ENCODE data around the gene SLC22A4.

Gene SLC22A4

DNA sequence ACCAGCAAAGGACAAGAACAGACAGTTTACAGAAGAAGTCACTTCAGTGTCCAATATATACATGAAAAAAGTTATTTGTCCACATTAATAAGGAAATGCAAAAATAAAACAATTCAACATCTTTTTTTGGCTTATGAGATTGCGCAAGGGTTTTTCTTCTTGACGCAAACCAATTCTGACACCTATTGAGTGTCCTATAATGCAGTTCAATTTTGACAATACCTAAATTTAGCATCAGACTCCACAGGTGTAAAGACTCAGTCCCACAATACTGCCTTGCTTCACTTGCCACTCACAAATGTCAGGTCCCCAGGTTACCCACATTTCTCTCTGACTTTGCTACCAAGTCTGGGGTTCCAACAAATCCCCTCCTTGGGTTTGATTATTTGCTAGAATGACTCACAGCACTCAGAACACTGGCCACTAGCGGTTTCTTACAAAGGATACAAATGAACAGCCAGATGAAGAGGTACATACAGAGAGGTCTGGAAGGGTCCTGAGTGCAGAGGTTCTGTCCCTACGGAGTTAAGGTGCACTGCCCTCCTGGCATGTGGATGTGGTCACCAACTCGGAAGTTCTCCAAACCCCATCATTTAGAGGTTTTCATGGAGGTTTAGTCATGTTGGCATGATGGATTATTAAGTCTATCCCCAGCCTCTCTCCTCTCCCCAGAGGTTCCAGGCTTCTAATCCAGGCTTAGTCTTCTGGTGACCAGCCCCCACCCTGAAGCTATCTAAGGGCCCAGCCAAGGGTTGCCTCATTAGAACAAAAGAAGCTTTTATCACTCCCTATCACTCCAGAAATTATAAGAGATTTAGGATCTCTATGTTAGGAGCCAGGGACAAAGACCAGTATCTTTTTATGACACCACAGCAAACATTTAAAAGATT is 48.3 kb downstream of the SLC22A4 start:
- DNase-seq (ENCODE audit: low read depth, low spot score): no peak

DNA sequence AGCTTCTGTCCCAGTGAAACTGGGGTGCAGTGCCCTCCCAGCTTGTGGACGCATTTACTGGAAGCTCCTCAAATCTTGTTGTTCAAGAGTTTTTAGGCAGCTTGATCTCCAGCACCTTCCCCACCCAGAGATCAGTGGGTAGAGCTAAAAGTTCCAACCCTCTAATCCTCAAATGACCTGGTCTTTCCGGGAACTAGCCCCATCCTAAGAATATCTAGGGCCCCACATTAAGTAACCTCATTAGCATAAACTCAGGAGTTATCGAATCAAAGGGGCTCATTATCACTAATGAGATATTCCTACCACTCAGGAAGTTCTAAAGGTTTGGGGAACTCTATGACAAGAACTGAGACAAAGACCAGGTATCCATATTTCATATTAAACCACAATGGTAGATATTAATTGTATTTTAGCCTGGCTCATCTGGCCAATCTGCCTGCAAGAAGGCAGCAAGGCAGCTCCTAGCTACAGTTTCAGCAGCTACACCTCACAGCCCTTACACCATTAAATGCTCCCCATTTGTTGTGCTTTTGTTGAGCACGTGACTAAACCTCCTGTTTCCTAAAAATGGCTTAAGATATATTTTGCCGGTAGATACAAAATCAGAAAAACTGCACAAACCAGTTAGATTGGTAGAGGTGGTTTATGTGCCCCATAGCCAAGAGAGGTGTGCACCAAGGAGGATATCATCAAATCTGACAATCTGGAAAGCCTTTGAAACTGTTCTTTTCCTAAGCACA is 50.8 kb downstream of the SLC22A4 start:
- no peak for DNase-seq (ENCODE audit: low read depth, low spot score)

DNA sequence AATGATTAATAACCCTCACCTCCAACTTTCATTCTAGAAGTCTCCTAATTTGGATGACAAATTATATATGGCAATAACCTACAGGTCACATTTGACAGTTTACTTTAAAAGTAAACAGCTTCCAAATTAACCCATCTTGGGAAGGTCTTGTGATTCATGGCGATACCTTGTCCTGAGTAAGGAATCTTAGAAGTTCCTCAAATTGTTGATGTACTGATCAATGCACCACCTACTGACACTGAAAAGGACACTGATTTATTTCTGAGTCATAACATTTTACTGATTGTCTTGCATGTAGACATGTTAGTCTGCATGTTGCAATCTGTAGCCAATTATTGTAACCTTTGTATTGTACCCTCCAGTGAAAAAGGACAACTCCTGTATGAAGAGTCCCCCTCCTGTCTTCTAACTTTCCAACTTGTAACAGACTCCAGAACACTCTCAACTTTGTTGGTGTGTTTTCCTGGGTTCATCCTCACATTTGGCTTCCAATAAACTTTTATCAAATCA is 59.3 kb downstream of the SLC22A4 start:
- DNase-seq (ENCODE audit: low read depth, low spot score): no peak

DNA sequence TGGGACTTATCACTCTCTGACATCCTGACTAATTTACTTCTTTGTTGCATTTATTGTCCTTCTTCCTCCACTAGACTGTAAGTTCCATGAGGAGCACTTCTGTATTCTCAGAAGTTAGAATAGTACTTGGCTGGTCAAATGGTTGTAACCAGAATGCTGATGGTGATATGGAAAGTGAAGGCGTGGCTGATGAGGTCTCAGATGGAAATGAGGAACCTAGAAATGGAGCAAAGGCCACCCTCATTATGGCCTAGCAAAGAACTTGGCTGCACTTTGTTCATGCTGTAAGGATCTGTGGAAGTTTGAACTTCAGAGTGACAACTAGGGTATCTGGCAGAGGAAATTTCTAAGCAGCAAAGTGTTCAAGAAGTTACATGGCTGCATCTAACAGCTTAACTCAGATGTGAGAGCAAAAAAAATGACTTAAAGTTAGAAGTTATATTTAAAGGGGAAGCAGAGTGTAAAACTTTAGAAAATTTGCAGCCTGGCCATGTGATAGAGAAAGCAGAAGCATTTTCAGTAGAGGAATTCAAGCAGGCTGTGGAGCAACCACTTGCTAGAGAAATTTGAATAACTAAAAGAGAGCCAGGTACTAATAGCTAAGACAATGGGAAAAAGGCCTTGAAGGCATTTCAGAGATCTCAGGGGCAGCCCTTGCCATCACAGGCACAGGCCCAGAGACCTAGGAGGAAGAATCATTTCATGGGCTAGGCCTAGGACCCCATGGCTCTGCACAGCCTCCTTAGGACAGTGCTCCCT is 60.4 kb downstream of the SLC22A4 start:
- no peak for DNase-seq (ENCODE audit: low read depth, low spot score)

DNA sequence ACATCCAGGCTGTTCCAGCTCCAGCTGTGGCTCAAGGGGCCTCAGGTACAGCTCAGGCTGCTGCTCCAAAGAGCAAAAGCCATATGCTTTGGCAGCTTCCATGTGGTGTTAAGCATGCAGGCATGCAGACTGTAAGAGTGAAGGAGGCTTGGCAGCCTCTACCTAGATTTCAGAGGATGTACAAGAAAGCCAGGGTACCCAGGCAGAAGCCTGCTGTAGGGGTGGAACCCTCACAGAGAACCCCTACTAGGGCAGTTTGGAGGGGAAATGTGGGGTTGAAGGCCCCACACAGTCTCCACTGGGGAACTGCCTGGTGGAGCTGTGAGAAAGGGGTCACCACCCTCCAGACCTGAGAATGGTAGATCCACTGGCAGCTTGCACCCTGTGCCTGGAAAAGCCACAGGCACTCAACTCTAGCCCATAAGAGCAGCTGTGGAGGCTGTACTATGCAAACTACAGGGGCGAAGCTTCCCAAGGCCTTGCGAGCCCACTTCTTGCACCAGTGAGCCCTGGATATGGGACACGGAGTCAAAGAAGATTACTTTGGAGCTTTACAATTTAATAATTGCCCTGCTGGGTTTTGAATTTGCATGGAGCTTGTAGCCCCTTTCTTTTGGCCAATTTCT is 61.1 kb downstream of the SLC22A4 start:
- DNase-seq (ENCODE audit: low read depth, low spot score): no peak

DNA sequence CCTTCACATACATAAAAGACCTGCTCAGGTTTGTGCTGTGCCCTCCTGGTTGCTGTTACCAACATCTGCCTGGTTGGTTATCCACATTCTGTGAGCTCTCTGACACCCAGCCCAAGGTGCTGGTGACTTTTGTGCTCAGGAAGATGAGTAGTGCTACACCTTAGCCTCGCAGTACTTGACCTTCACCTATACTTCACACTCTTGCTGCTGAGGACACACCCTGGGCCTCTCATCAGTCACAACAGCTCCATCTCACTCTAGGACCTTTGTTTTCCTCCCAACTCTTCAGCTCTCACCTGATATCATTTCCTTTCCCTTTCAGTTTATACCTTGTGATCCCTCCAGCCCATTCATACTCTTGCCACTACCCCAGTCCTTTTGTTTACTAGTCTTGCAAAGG is 64.6 kb downstream of the SLC22A4 start:
- DNase-seq (ENCODE audit: low read depth, low spot score): no peak

DNA sequence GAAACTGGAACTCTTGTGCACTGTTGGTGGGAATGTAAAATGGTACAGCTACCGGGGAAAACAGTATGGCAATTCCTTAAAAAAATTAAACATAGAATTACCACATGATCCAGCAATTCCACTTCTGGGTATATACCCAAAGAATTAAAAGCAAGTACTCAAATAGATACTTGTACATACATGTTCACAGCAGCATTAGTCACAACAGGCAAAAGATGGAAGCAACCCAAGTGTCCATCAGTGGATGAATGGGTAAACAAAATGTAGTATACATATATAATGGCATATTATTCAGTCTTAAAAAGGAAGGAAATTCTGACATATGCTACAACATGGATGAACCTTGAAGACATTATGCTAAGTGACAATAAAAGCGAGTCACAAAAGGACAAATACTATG is 67.9 kb downstream of the SLC22A4 start:
- no peak for DNase-seq (ENCODE audit: low read depth, low spot score)

DNA sequence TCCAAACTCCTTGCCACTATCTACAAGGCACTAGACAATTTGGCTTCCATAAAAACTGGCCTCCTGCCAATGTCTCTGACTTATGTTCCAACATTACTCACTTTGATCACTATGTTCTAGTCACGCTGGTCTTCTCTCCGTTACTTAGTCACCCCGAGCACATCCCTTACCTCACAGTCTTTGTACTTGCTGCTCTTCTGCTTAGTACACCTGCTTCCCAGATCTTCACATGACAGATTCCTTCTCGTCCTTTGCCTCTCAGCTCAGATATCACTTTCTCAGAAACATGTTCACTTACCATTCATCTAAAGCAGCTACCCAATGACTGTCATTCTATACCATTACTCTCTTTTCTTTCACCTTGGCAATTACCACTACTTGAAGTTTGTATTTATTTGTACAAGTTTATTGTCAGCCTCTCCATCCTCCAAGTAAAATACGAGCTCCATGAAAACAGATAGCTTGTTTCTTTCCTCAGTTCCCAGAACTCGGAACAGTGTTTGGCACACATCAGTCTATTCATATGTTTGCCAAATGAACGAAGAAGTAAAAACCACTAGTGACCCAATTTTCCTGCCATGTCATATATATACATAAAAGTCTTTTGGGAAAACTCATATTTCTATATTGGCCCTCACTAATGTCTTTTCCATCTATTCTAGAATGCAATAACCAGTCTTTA is 69.4 kb downstream of the SLC22A4 start:
- no peak for DNase-seq (ENCODE audit: low read depth, low spot score)

DNA sequence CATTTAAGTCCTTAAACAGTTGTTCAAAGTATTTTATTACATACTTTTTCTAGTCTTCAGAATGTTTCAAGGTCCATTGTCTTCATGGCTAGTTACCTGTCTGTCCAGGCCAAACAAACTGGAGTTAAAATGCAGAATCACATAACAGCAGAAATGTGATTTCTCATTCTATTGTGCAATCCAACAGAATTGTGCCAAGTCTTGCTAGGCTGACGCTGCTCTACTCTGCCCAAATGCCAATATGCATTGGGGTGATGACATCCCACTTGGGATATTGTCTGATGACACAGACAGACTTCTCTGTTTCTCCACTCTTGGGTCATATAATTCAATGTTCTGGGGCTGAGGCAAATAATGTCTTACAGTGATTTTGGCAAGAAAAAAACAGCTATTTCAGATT is 70.1 kb downstream of the SLC22A4 start:
- no peak for DNase-seq (ENCODE audit: low read depth, low spot score)

DNA sequence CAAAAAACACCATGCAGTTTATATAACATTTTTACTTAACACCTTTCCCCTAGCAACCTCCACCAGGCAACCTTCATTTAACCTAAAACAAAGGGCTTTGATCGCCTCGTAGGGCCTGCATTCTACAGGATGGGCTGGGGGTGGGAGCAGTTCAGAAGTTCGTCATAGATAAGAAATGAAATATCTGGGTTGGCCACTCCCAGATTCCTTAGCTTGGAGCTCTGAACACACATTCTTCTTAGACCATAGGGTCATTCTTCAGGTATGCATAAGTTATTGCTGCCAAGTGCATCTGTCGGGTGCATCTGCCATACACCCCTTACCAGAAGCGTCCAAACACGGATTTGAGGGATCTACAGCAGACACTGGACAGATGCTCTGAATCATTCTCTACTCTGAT is 71.0 kb downstream of the SLC22A4 start:
- no peak for DNase-seq (ENCODE audit: low read depth, low spot score)

DNA sequence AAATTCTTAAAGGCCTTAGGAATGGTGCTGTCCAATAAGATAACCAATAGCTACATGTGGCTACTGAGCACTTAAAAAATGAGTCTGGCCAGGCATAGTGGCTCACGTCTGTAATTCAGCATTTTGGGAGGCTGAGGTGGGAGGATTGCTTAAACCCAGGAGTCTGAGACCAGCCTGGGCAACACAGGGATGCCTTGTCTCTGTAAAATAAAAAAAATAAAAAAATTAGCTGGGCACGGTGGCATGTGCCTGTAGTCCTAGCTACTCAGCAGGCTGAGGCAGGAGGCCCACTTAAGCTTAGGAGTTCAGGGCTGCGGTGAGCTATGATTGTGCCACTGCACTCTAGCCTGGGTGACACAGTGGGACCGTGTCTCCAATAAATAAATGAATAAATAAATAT is 74.0 kb downstream of the SLC22A4 start:
- no peak for DNase-seq (ENCODE audit: low read depth, low spot score)

DNA sequence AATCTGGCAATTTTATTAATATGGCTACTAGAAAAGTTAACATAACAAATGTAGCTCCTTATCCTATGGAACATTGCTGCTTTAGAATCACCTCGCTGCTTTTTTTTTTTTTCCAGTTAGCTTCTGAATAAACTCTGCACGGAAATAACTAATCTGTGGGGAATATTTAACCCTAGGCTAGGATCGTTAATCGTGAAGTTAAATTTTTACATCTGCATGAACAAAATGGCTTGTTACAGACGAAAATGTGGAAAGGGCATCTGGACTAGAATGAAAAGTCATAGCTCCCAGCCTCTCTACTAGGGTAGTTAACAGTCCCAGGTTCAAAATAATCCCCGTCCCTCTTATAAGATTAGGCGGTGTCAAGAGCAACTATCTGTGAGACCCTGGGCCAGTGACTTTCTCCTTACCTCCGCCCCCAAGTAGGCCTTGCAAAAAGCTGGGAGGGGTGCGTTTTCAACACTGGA is 74.8 kb downstream of the SLC22A4 start:
- no peak for DNase-seq (ENCODE audit: low read depth, low spot score)

DNA sequence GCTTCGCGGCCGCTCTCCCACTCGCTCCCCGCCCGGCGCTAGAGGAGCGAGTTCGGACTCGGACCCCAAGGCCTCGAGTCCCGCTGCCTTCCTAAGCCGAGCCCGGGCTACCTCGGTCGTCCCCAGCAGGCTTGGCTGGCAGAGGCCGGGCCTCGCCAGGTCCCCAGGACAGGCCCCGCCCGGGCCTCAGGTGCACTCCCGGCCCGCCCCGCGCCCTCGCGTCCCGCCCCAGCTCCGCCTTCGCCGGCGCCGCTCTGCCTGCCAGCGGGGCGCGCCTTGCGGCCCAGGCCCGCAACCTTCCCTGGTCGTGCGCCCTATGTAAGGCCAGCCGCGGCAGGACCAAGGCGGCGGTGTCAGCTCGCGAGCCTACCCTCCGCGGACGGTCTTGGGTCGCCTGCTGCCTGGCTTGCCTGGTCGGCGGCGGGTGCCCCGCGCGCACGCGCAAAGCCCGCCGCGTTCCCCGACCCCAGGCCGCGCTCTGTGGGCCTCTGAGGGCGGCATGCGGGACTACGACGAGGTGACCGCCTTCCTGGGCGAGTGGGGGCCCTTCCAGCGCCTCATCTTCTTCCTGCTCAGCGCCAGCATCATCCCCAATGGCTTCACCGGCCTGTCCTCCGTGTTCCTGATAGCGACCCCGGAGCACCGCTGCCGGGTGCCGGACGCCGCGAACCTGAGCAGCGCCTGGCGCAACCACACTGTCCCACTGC is 75.4 kb downstream of the SLC22A4 start, which contains the start of gene SLC22A5:
Gene SLC22A5 (plus strand): TSS at position 237 of the 707 bp plus-strand sequence. CDS start 263 bp downstream, at position 500.
- DNase-seq (ENCODE audit: low read depth, low spot score): no peak

DNA sequence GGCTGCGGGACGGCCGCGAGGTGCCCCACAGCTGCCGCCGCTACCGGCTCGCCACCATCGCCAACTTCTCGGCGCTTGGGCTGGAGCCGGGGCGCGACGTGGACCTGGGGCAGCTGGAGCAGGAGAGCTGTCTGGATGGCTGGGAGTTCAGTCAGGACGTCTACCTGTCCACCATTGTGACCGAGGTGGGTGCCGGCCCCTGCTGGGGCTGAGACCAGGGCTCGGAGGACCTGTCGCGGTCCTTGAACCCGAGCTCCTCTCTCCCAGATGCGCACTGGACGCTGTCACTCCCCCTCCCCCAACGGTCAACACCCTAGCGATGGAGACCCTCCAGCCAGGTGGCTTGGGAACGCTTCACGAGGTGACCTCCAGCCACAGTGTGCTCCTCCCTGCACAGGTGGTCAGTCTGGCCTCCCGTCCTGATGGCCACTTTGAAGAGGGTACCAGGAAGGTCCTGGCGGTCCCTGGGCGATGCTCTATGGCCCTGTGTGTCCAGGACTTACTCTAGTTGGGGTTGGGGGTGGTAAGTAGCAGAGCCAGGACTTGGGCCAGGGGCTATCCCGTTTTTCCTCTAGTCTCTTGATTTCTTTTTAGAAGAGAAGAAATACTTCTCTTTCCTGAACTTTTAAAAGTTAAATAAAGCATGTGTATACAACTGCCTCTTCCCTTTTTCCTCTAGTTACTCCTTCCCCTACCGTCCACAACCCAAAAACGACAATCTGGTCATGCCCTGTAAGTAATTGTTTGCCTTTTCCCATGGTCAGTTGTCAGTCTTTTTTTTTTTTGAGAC is 76.2 kb downstream of the SLC22A4 start:
- no peak for DNase-seq (ENCODE audit: low read depth, low spot score)

DNA sequence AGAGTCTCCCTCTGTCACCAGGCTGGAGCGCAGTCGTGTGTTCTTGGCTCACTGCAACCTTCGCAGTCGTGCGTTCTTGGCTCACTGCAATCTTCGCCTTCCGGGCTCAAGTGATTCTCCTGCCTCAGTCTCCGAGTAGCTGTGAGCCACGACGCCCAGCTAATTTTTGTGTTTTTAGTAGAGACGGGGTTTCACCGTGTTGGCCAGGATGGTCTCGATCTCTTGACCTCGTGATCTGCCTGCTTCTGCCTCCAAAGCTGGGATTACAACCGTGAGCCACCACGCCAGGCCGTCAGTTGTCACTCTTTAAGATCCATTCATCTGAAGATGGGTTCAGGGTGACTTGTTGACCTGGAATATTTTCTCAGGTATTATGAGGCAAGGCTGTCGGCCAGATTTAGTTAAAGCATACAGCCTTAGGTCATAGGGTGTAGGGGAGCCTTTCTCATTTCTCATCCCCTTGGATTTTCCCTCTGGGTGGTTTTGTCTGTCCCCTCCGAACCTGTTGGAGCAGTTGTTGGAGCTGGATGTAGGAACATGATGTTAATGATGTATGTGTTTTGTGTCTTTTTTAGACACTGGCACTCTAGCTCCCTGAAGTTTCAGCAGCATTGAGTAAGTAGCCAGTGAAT is 76.9 kb downstream of the SLC22A4 start:
- no peak for DNase-seq (ENCODE audit: low read depth, low spot score)

DNA sequence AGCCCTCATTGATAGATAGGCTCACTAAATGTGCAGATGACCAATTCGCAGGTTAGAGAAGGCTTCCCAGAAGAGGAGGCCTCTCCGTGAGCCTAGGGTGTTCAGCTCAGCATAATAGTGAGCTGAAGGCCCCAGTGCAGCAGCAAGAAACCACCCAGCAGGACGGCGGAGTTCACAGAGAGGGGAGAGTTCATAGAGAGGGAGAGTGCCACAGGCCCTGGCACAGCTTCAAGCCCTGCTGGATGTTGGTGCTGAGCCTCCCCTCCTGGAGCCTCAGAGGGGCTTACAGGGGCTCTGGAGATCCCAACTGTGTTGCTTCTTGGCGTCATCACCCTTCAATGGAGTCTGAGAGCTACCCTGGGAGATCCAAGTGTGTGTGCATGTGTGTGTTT is 77.4 kb downstream of the SLC22A4 start:
- no peak for DNase-seq (ENCODE audit: low read depth, low spot score)

DNA sequence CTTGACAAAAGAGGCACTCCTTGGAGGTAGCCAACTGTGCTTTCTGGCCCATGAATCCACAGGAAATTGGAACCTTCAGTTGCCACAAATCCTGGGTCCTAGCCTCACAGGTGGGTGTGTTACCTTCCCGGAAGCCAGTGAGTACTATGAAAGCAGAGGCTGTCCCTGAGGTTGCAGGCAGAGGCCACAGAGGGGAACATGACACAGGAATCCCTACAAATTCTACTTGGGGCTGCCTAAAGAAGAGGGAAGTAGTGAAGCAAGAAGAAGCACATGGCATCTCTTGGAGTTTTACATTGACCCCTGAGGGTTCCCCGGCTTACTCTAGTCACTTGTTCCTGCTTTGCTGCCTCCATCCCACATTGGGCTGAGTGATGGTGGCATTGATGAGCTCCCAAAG is 77.9 kb downstream of the SLC22A4 start:
- DNase-seq (ENCODE audit: low read depth, low spot score): no peak

DNA sequence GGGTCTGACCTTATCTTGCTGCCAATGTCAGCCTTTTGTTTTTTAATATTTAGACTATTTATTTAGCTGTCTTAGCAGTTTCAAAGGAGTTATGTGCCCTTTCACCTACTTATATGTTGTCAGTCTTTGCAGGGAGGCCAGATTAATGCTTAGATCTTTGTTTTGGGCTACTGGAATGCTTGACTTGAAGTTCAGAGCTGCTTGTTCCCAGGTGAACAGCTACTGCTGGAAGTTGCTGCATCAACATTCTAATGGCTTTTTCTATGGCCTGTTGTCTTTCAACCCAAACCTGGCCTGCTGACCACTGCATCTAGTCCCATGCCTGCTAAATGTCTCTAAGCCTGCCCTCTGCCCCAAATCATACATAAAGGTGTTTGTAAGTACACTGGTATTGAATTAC is 78.3 kb downstream of the SLC22A4 start:
- DNase-seq (ENCODE audit: low read depth, low spot score): no peak

DNA sequence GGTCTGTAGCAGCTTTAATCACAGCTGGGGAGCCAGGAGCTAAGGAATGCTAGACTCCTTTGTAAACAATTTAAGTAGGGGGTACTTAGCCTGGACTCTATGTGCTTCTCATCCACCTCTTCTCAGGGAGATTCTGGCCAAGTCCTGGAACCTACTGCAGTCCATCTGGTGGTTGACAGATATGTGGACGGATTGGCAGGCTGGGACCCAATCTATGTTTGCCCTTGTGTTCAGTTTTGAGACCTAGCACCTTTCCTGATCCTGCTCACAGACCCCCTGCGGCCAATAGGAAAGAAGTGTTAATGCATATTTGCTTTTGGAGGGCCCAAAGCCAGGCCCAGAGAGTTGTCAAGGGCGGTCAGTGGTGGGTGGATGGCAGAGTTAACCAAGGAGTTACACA is 81.8 kb downstream of the SLC22A4 start:
- DNase-seq (ENCODE audit: low read depth, low spot score): no peak

Measured in smooth muscle cell of the brain vasculature (primary cell).